Hepatocyte (in vitro differentiated cells): ENCODE data around the gene CCN5. TPM values are rescaled to one million over a fixed set of nuclear protein-coding genes. Genes with fewer than 3 reads are reported as not detected.

Experiments used
- DNase-seq: peaks from one replicate; pipeline ENCODE4 v3.0.0-alpha.2; 2016; ENCODE audit warnings: low spot score
- H2AFZ ChIP-seq: fragments of 200-600 bp; sonication (generic); 2 replicates; pipeline ENCODE4 v1.6.0; 2016; ENCODE audit warnings: antibody characterized with exemption, mild to moderate bottlenecking
- H3K27ac ChIP-seq: fragments of 200-600 bp; sonication (generic); 2 replicates; pipeline ENCODE4 v1.5.1; 2016; ENCODE audit warnings: mild to moderate bottlenecking
- H3K27me3 ChIP-seq: fragments of 200-600 bp; sonication (generic); 2 replicates; pipeline ENCODE4 v1.6.1; 2016
- H3K36me3 ChIP-seq: fragments of 200-600 bp; sonication (generic); replicated peaks from 2 replicates; pipeline ENCODE4 v1.5.1; 2016; ENCODE audit warnings: low read depth; ENCODE audit not compliant: insufficient read depth
- H3K4me1 ChIP-seq: fragments of 200-600 bp; sonication (generic); 2 replicates; pipeline ENCODE4 v1.5.1; 2016; ENCODE audit warnings: mild to moderate bottlenecking, moderate library complexity; ENCODE audit not compliant: insufficient read depth
- H3K4me2 ChIP-seq: fragments of 200-600 bp; sonication (generic); 2 replicates; pipeline ENCODE4 v1.6.0; 2016
- H3K4me3 ChIP-seq: fragments of 200-600 bp; sonication (generic); 2 replicates; pipeline ENCODE4 v1.5.1; 2016; ENCODE audit warnings: mild to moderate bottlenecking
- H3K79me2 ChIP-seq: fragments of 200-600 bp; sonication (generic); 2 replicates; pipeline ENCODE4 v1.6.0; 2017; ENCODE audit warnings: mild to moderate bottlenecking
- H3K9me2 ChIP-seq: fragments of 200-600 bp; sonication (generic); replicated peaks from 2 replicates; pipeline ENCODE4 v1.6.0; 2017; ENCODE audit warnings: mild to moderate bottlenecking; ENCODE audit not compliant: insufficient read depth
- H3K9me3 ChIP-seq: fragments of 200-600 bp; sonication (generic); 2 replicates; pipeline ENCODE4 v1.5.1; 2016; ENCODE audit warnings: low read depth, mild to moderate bottlenecking
- H4K20me1 ChIP-seq: fragments of 200-600 bp; sonication (generic); 2 replicates; pipeline ENCODE4 v1.6.0; 2016; ENCODE audit warnings: mild to moderate bottlenecking; ENCODE audit not compliant: insufficient read depth, poor library complexity, severe bottlenecking
- EZH2 ChIP-seq: fragments of 200-600 bp; sonication (generic); IDR thresholded peaks from 2 replicates; pipeline ENCODE4 v1.6.1; 2016; ENCODE audit warnings: antibody characterized with exemption, mild to moderate bottlenecking, borderline replicate concordance
- EZH2phosphoT487 ChIP-seq: fragments of 200-600 bp; sonication (generic); IDR thresholded peaks from one replicate; pipeline ENCODE4 v1.6.1; 2018; ENCODE audit warnings: antibody characterized with exemption, mild to moderate bottlenecking, low read depth, moderate library complexity; ENCODE audit not compliant: unreplicated experiment, severe bottlenecking
- WGBS: methylation state at CpG from one replicate; pipeline ENCODE4 v1.1.6; 2016; ENCODE audit warnings: low lambda C conversion rate; ENCODE audit errors: missing lambda C conversion rate; 5-methylcytosine and 5-hydroxymethylcytosine counted together
- polyA plus RNA-seq: library from polyadenylated mRNA; unstranded; fragments of >200 nt; fragmentation: Nextera tagmentation; extraction: Ambion mirVana; gene quantifications from 2 replicates; pipeline ENCODE4 v1.2.1, GENCODE V29; 2016
- total RNA-seq: library from RNA; depleted of rRNA; stranded (reverse); fragments of >200 nt; gene quantifications from 2 replicates; pipeline ENCODE4 v1.2.3, GENCODE V29; 2014
- TF ChIP-seq, protein P1 (sequence below): fragments of 200-600 bp; sonication (generic); IDR thresholded peaks from 2 replicates; pipeline ENCODE4 v1.5.1; 2016; ENCODE audit warnings: antibody characterized with exemption, mild to moderate bottlenecking; ENCODE audit not compliant: poor library complexity

The CCN5 gene
- total and polyA plus RNA-seq, 2 experiments from 2014 or later = 0.53 to 0.82 TPM

DNA sequence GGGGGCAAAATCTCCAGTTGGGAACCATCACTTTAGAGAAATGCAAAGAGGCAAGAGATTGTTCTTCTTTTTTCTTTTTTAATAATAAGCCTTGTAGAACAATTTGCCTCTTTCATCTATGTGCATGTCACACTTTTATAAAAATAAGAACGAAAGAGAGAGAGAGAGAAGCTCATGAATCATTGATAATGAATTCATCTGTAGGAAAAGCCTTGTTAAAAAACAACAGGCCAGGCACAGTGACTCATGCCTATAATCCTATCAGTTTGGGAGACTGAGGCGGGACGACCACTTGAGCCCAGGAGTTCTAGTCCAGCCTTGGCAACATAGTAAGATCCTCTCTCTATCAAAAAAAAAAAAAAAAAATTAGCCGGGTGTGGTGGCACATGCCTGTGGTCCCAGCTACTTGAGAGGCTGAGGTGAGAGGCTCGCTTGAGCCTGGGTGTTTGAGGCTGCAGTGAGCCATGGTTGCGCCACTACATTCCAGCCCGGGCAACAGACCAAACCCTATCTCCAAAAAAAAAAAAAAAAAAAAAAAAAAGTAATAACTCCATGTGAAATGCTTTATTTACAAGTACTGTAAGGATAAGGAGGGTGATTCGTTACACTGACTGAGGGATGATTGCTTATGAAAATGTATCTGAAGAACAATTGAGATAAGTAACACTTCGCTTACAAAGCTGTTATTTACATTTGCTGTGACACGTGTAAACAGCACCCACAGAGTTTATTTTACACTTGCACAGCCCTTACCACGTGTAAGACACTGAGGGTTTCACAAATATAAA is 6.0 kb downstream of the CCN5 start:
- no peaks in the 10 kb centered on the region for H3K9me2 ChIP-seq
- no peak for DNase-seq
- no peaks in the 10 kb centered on the region for H3K79me2 ChIP-seq
- no peaks in the 10 kb centered on the region for H3K27me3 ChIP-seq
- H3K9me3 ChIP-seq = no peaks in the 10 kb centered on the region
- no peaks in the 10 kb centered on the region for H4K20me1 ChIP-seq
- no peak for TF ChIP-seq EZH2phosphoT487
- no peak for TF ChIP-seq EZH2
- TF ChIP-seq, protein P1, sequence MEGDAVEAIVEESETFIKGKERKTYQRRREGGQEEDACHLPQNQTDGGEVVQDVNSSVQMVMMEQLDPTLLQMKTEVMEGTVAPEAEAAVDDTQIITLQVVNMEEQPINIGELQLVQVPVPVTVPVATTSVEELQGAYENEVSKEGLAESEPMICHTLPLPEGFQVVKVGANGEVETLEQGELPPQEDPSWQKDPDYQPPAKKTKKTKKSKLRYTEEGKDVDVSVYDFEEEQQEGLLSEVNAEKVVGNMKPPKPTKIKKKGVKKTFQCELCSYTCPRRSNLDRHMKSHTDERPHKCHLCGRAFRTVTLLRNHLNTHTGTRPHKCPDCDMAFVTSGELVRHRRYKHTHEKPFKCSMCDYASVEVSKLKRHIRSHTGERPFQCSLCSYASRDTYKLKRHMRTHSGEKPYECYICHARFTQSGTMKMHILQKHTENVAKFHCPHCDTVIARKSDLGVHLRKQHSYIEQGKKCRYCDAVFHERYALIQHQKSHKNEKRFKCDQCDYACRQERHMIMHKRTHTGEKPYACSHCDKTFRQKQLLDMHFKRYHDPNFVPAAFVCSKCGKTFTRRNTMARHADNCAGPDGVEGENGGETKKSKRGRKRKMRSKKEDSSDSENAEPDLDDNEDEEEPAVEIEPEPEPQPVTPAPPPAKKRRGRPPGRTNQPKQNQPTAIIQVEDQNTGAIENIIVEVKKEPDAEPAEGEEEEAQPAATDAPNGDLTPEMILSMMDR = no peak
- H3K4me2 ChIP-seq = no peak overlapping the region
- no peaks in the 10 kb centered on the region for H3K36me3 ChIP-seq
- no peak overlapping the region for H3K4me3 ChIP-seq
- H3K27ac ChIP-seq = no peak overlapping the region
- no peak overlapping the region for H2AFZ ChIP-seq
- WGBS = 63% methylated on average over 11 of the region's 11 CpGs
- H3K4me1 ChIP-seq = no peaks in the 10 kb centered on the region

- WGBS = 100% methylated on average over 1 of the region's 1 CpG
- TF ChIP-seq, protein P1 = no peak
- TF ChIP-seq EZH2 (no peak), EZH2phosphoT487 (no peak)
- Histone ChIP-seq H3K4me3 (no peak overlapping the region), H3K27me3 (no peaks in the 10 kb centered on the region), H3K9me3 (no peaks in the 10 kb centered on the region), H3K9me2 (no peaks in the 10 kb centered on the region), H2AFZ (no peak overlapping the region), H3K4me2 (no peak overlapping the region), H4K20me1 (no peaks in the 10 kb centered on the region), H3K4me1 (no peaks in the 10 kb centered on the region), H3K36me3 (no peaks in the 10 kb centered on the region), H3K27ac (no peak overlapping the region), H3K79me2 (no peaks in the 10 kb centered on the region)
- no peak for DNase-seq
Measured at GRCh38 chr20:44721785-44722054, 6.6 kb downstream of the CCN5 start.

GRCh38 chr20:44722990-44723389 is 7.8 kb downstream of the CCN5 start:
- H2AFZ ChIP-seq = no peak overlapping the region
- no peaks in the 10 kb centered on the region for H3K36me3 ChIP-seq
- H3K79me2 ChIP-seq = no peaks in the 10 kb centered on the region
- H3K4me3 ChIP-seq = no peak overlapping the region
- H3K27me3 ChIP-seq = no peaks in the 10 kb centered on the region
- H3K9me2 ChIP-seq = no peaks in the 10 kb centered on the region
- no peaks in the 10 kb centered on the region for H4K20me1 ChIP-seq
- H3K27ac ChIP-seq = no peak overlapping the region
- DNase-seq = no peak
- 89% methylated on average over 2 of the region's 2 CpGs for WGBS
- no peak overlapping the region for H3K4me2 ChIP-seq
- H3K4me1 ChIP-seq = no peaks in the 10 kb centered on the region
- TF ChIP-seq EZH2phosphoT487 = no peak
- no peak for TF ChIP-seq EZH2
- TF ChIP-seq, protein P1 = no peak
- no peaks in the 10 kb centered on the region for H3K9me3 ChIP-seq
